Neuronal stem cell (in vitro differentiated cells): ENCODE results near the gene ZBED5.

ENCODE experiments used
- DNase-seq: peaks from one replicate; pipeline ENCODE4 v3.0.0-alpha.2; 2013; ENCODE audit warnings: low spot score
- H2AFZ ChIP-seq: one replicate; pipeline ENCODE4 v1.6.1; 2013; ENCODE audit warnings: mild to moderate bottlenecking, low read length, inconsistent platforms
- H2AK5ac ChIP-seq: 2 replicates; pipeline ENCODE4 v1.6.1; 2013; ENCODE audit warnings: low read depth, mild to moderate bottlenecking, inconsistent platforms, low read length, moderate library complexity, mixed read lengths
- H2BK120ac ChIP-seq: 2 replicates; pipeline ENCODE4 v1.6.1; 2013; ENCODE audit warnings: low read depth, mild to moderate bottlenecking, inconsistent platforms, low read length, moderate library complexity, mixed read lengths
- H2BK12ac ChIP-seq: one replicate; pipeline ENCODE4 v1.6.1; 2013; ENCODE audit warnings: low read length, inconsistent platforms
- H2BK15ac ChIP-seq: 2 replicates; pipeline ENCODE4 v1.6.1; 2013; ENCODE audit warnings: mild to moderate bottlenecking, low read length, inconsistent platforms, mixed read lengths
- H2BK5ac ChIP-seq: one replicate; pipeline ENCODE4 v1.6.1; 2013; ENCODE audit warnings: inconsistent platforms, mild to moderate bottlenecking, low read length, moderate library complexity
- H3K14ac ChIP-seq: one replicate; pipeline ENCODE4 v1.6.1; 2013; ENCODE audit warnings: low read length, inconsistent platforms
- H3K18ac ChIP-seq: 2 replicates; pipeline ENCODE4 v1.6.1; 2013; ENCODE audit warnings: low read length, inconsistent platforms
- H3K23ac ChIP-seq: 2 replicates; pipeline ENCODE4 v1.6.1; 2013; ENCODE audit warnings: low read depth, mild to moderate bottlenecking, mixed read lengths, low read length, inconsistent platforms; ENCODE audit not compliant: poor library complexity
- H3K27ac ChIP-seq: replicated peaks from 3 replicates; pipeline ENCODE4 v1.5.1; 2013; ENCODE audit warnings: low read length, inconsistent platforms
- H3K27me3 ChIP-seq, 3 experiments: 2 replicates each; pipeline ENCODE4 v1.6.1; 2013; ENCODE audit warnings: low read length in 3 of 3, mild to moderate bottlenecking in 2 of 3, inconsistent platforms in 1 of 3, low read depth in 1 of 3, mixed read lengths in 1 of 3, moderate library complexity in 1 of 3; ENCODE audit not compliant: control insufficient read depth in 3 of 3, insufficient read depth in 3 of 3
- H3K36me3 ChIP-seq, 2 donors: replicated peaks in 1 of 2; 2 replicates each; pipeline ENCODE4 v1.6.1; 2013; ENCODE audit warnings: low read length in 2 of 2; ENCODE audit not compliant: control insufficient read depth in 2 of 2, insufficient read depth in 2 of 2
- H3K4ac ChIP-seq: 2 replicates; pipeline ENCODE4 v1.6.1; 2013; ENCODE audit warnings: inconsistent platforms, mild to moderate bottlenecking, low read length, moderate library complexity
- H3K4me1 ChIP-seq, 2 donors: 1 replicate in 1 of 2; 2 replicates in 1 of 2; pipeline ENCODE4 v1.6.1; 2013; ENCODE audit warnings: low read length in 2 of 2, low read depth in 1 of 2; ENCODE audit not compliant: control insufficient read depth in 2 of 2, insufficient read depth in 1 of 2
- H3K4me2 ChIP-seq: one replicate; pipeline ENCODE4 v1.6.1; 2013; ENCODE audit warnings: mild to moderate bottlenecking, low read length, inconsistent platforms; ENCODE audit not compliant: insufficient read depth, poor library complexity, severe bottlenecking
- H3K4me3 ChIP-seq, 2 donors: 2 replicates each; pipeline ENCODE4 v1.5.1; 2013; ENCODE audit warnings: low read length in 2 of 2, mild to moderate bottlenecking in 2 of 2, inconsistent platforms in 1 of 2, moderate library complexity in 1 of 2
- H3K79me1 ChIP-seq: one replicate; pipeline ENCODE4 v1.6.1; 2013; ENCODE audit warnings: low read depth, mild to moderate bottlenecking, inconsistent platforms, low read length, moderate library complexity
- H3K9ac ChIP-seq: one replicate; pipeline ENCODE4 v1.6.1; 2013; ENCODE audit warnings: mild to moderate bottlenecking, low read depth, low read length, inconsistent platforms; ENCODE audit not compliant: poor library complexity
- H3K9me3 ChIP-seq, 2 donors: replicated peaks in 1 of 2; 2 replicates each; pipeline versions ENCODE3 to v1.6.1; 2013; ENCODE audit warnings: low read length in 2 of 2, mild to moderate bottlenecking in 2 of 2, inconsistent platforms in 1 of 2, low read depth in 1 of 2, mixed read lengths in 1 of 2, moderate library complexity in 1 of 2; ENCODE audit not compliant: control insufficient read depth in 2 of 2, insufficient read depth in 1 of 2
- H4K8ac ChIP-seq: one replicate; pipeline ENCODE4 v1.6.1; 2013; ENCODE audit warnings: low read depth, mild to moderate bottlenecking, inconsistent platforms, low read length, moderate library complexity
- H4K91ac ChIP-seq: one replicate; pipeline ENCODE4 v1.6.1; 2013; ENCODE audit warnings: low read length, low read depth, mild to moderate bottlenecking, inconsistent platforms; ENCODE audit not compliant: poor library complexity
- WGBS, 2 donors: extraction: QIAGEN DNeasy Blood & Tissue Kit; methylation state at CpG; one replicate each; pipeline ENCODE4 v1.1.7; 2013; ENCODE audit warnings: missing lambda C conversion rate in 2 of 2, mixed read lengths in 1 of 2; ENCODE audit not compliant: insufficient read length in 2 of 2, insufficient replicate concordance in 1 of 2; ENCODE audit errors: extremely low coverage in 2 of 2; 5-methylcytosine and 5-hydroxymethylcytosine counted together

Gene ZBED5

GRCh38 chr11:10805741-10806140, 52.1 kb downstream of the ZBED5 start:
- H3K27ac ChIP-seq = no peak overlapping the region
- no peaks in the 10 kb centered on the region for H3K27me3 ChIP-seq
- no peak overlapping the region for H2AFZ ChIP-seq
- no peak for DNase-seq
- no peak overlapping the region for H3K9ac ChIP-seq
- H4K91ac ChIP-seq = no peak overlapping the region
- no peak overlapping the region for H3K4ac ChIP-seq
- no peak overlapping the region for H3K23ac ChIP-seq
- no peak overlapping the region for H3K18ac ChIP-seq
- no peak overlapping the region for H2BK5ac ChIP-seq
- H2AK5ac ChIP-seq = no peak overlapping the region
- H2BK12ac ChIP-seq = no peak overlapping the region
- H3K4me3 ChIP-seq = no peak overlapping the region
- H3K4me1 ChIP-seq = peaks cover 0 to 14% of the 10 kb centered on the region in 2 donors
- no peak overlapping the region for H2BK15ac ChIP-seq
- no CpG with 5 or more reads among the region's 8 CpGs for WGBS, 2 donors
- H3K4me2 ChIP-seq = no peak overlapping the region
- no peak overlapping the region for H4K8ac ChIP-seq
- H3K36me3 ChIP-seq = peaks cover 35 to 74% of the 10 kb centered on the region in 2 donors
- no peak overlapping the region for H2BK120ac ChIP-seq
- H3K9me3 ChIP-seq = no peaks in the 10 kb centered on the region
- no peak overlapping the region for H3K14ac ChIP-seq
- H3K79me1 ChIP-seq = peaks cover 3% of the 10 kb centered on the region

GRCh38 chr11:10803676-10804075, 54.2 kb downstream of the ZBED5 start:
- no CpG with 5 or more reads among the region's 6 CpGs for WGBS, 2 donors
- Histone ChIP-seq H3K27ac (no peak overlapping the region), H2BK12ac (no peak overlapping the region), H3K9me3 (no peaks in the 10 kb centered on the region), H3K27me3 (no peaks in the 10 kb centered on the region), H2AFZ (no peak overlapping the region), H2AK5ac (no peak overlapping the region), H3K14ac (no peak overlapping the region), H3K18ac (no peak overlapping the region), H4K8ac (no peak overlapping the region), H3K4me2 (no peak overlapping the region), H2BK5ac (no peak overlapping the region), H3K4ac (no peak overlapping the region), H3K9ac (no peak overlapping the region), H3K79me1 (peaks cover 3% of the 10 kb centered on the region), H3K4me1 (peaks cover 0 to 14% of the 10 kb centered on the region in 2 donors), H4K91ac (no peak overlapping the region), H3K36me3 (peaks cover 48 to 94% of the 10 kb centered on the region in 2 donors), H2BK15ac (no peak overlapping the region), H3K4me3 (no peak overlapping the region), H2BK120ac (no peak overlapping the region), H3K23ac (no peak overlapping the region)
- no peak for DNase-seq
